ENCODE results near the gene TMEM178B. TPM values are rescaled to one million over a fixed set of nuclear protein-coding genes. Genes with fewer than 3 reads are reported as not detected.
A peak's percentile ranks its signal among the peaks of the same experiment; 100 is the strongest.
"Not testable (repeated sequence)": the region's sequence is repeated elsewhere in the genome, so short reads cannot be mapped to it uniquely, and the experiment has no call there.

Gene TMEM178B
- total RNA-seq, 1 experiment from 2014 or later: 0.39 TPM

- Histone ChIP-seq H3K27ac (ENCODE audit: low read length) (no peak overlapping the region), H3K4me3 (ENCODE audit: low read depth in 2 of 2, low read length in 2 of 2) (no peak overlapping the region), H3K9me3 (ENCODE audit: control insufficient read depth, insufficient read depth, low read depth, low read length) (no peaks in the 10 kb centered on the region), H3K4me1 (ENCODE audit: control insufficient read depth, insufficient read depth, low read length) (no peaks in the 10 kb centered on the region), H3K27me3 (ENCODE audit: control insufficient read depth, insufficient read depth, low read length) (no peaks in the 10 kb centered on the region; the same call in 1 of the 2 replicates), H3K36me3 (ENCODE audit: control insufficient read depth, insufficient read depth, low read length) (no peaks in the 10 kb centered on the region)
- no TSS peak for BruUV-seq (replicated peaks)
- DNase-seq (ENCODE audit: low read depth, low spot score) (no peak), ATAC-seq (no peak)
- intact Hi-C loops (cut with micrococcal nuclease; ENCODE audit: unreplicated experiment) (no loop called here), in situ Hi-C loops (cut with HindIII; ENCODE audit: low pct_unique_long_range_greater_than_20kb, low sequenced_read_pairs) (no loop called here)
- ChIA-PET CTCF (no interaction called here), POLR2A (no interaction called here)
- TF ChIP-seq POLR2AphosphoS5 (IDR thresholded peaks at IDR 0.05; ENCODE audit: low read depth, low read length) (no peak), CTCF (IDR thresholded peaks at IDR 0.05) (no peak), REST (IDR thresholded peaks at IDR 0.05; ENCODE audit: insufficient read depth in 1 of 2, low read depth in 2 of 2, low read length in 1 of 2) (no peak), TCF7L2 (IDR thresholded peaks at IDR 0.05; ENCODE audit: low read depth, low read length) (no peak), SIN3A (IDR thresholded peaks at IDR 0.05; ENCODE audit: borderline replicate concordance, insufficient read depth, low read depth, low read length) (no peak)
Observed at GRCh38 chr7:141328290-141328689, 254.4 kb downstream of the TMEM178B start.

- intact Hi-C loops (cut with micrococcal nuclease; ENCODE audit: unreplicated experiment); H3K27me3 ChIP-seq (ENCODE audit: control insufficient read depth, insufficient read depth, low read length); H3K4me3 ChIP-seq (ENCODE audit: low read depth in 2 of 2, low read length in 2 of 2); in situ Hi-C loops (cut with HindIII; ENCODE audit: low pct_unique_long_range_greater_than_20kb, low sequenced_read_pairs); BruUV-seq (replicated peaks); H3K4me1 ChIP-seq (ENCODE audit: control insufficient read depth, insufficient read depth, low read length); POLR2A ChIA-PET; DNase-seq (ENCODE audit: low read depth, low spot score); H3K27ac ChIP-seq (ENCODE audit: low read length); CTCF ChIA-PET; ATAC-seq; H3K36me3 ChIP-seq (ENCODE audit: control insufficient read depth, insufficient read depth, low read length); H3K9me3 ChIP-seq (ENCODE audit: control insufficient read depth, insufficient read depth, low read depth, low read length): not testable (repeated sequence)
Observed at GRCh38 chr7:141330285-141330684, 256.4 kb downstream of the TMEM178B start.

DNA sequence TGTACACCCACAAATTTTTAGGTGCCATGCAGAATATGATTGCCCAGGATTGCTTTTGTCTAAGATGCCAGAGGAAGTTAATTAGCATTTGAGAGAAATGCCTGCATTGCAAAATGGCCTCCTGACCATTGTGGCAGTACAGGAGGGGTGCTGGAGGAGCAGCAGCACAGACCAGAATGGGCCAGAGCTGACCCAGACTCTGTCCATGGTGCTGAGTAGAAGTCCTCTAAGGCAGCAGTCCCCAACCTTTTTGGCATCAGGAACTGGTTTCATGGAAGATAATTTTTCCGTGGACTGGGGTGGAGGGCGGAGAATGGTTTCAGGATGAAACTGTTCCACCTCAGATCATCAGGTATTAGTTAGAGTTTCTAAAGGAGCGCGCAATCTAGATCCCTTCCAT, 259.6 kb downstream of the TMEM178B start:
- H3K9me3 ChIP-seq (ENCODE audit: control insufficient read depth, insufficient read depth, low read depth, low read length): no peaks in the 10 kb centered on the region
- no peaks in the 10 kb centered on the region for H3K27me3 ChIP-seq (ENCODE audit: control insufficient read depth, insufficient read depth, low read length)
- DNase-seq (ENCODE audit: low read depth, low spot score): no peak
- ChIA-PET CTCF (no interaction called here), POLR2A (no interaction called here)
- no peak overlapping the region for H3K27ac ChIP-seq (ENCODE audit: low read length)
- intact Hi-C loops (cut with micrococcal nuclease; ENCODE audit: unreplicated experiment) (no loop called here), in situ Hi-C loops (cut with HindIII; ENCODE audit: low pct_unique_long_range_greater_than_20kb, low sequenced_read_pairs) (no loop called here)
- no TSS peak for BruUV-seq (replicated peaks)
- no peaks in the 10 kb centered on the region for H3K36me3 ChIP-seq (ENCODE audit: control insufficient read depth, insufficient read depth, low read length)
- no peak for ATAC-seq
- TF ChIP-seq CTCF (IDR thresholded peaks at IDR 0.05) (no peak), SIN3A (IDR thresholded peaks at IDR 0.05; ENCODE audit: borderline replicate concordance, insufficient read depth, low read depth, low read length) (no peak), POLR2AphosphoS5 (IDR thresholded peaks at IDR 0.05; ENCODE audit: low read depth, low read length) (no peak), REST (IDR thresholded peaks at IDR 0.05; ENCODE audit: insufficient read depth in 1 of 2, low read depth in 2 of 2, low read length in 1 of 2) (peak; percentile 78 to 85), TCF7L2 (IDR thresholded peaks at IDR 0.05; ENCODE audit: low read depth, low read length) (no peak)
- no peaks in the 10 kb centered on the region for H3K4me1 ChIP-seq (ENCODE audit: control insufficient read depth, insufficient read depth, low read length)
- no peak overlapping the region for H3K4me3 ChIP-seq (ENCODE audit: low read depth in 2 of 2, low read length in 2 of 2)

Data from Panc1 (cell line).